ENCODE data around the gene RILPL2. TPM values are rescaled to one million over a fixed set of nuclear protein-coding genes. Genes with fewer than 3 reads are reported as not detected.
"Not testable (repeated sequence)": the region's sequence is repeated elsewhere in the genome, so short reads cannot be mapped to it uniquely, and the experiment has no call there.

Gene RILPL2, protein sequence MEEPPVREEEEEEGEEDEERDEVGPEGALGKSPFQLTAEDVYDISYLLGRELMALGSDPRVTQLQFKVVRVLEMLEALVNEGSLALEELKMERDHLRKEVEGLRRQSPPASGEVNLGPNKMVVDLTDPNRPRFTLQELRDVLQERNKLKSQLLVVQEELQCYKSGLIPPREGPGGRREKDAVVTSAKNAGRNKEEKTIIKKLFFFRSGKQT
- 17.2 TPM in 2 replicates for total RNA-seq

GRCh38 chr12:123436017-123436964, at the start of gene RILPL2:
RILPL2 (minus strand) TSS chr12:123436684; CDS start chr12:123436420, 264 bp downstream.
- DNase-seq, result peak; percentile 98
- Mint-ChIP-seq H3K27me3 (no peaks in the 10 kb centered on the region), H3K27ac (peak within 1 kb of the TSS; percentile 99), H3K9me3 (no peaks in the 10 kb centered on the region), H3K36me3 (ENCODE audit: low read depth) (peaks cover 29% of the 10 kb centered on the region), H3K4me3 (peak within 1 kb of the TSS; percentile 99), H3K4me1 (peaks cover 35% of the 10 kb centered on the region)
- intact Hi-C loops (cut with micrococcal nuclease), result loop anchor here (1.0 to 10.0 kb wide), 8 partner anchors 12 to 1491 kb away; partner anchors contain the start of genes ATP6V0A2, SBNO1 and SNRNP35

DNA sequence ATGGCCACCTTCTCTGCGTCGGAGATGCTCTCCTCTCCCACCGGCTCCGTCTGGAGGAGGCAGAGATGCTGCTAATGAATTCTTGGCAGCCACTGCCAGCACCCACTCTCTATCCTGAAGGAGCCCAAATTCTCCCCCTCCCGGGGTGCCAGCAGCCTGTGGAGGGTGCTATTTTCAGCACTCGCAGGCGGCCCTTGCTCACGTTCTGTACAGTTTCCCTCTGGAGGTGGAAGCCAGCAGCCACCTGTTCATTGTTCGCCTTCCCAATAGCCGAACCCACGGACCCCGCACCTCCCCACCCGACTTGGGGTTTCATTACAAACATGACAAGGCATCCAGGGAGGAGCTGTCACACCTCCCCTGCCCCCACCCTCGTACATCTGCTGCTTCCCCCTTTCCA, 49.3 kb upstream of the RILPL2 start:
- no peaks in the 10 kb centered on the region for H3K9me3 Mint-ChIP-seq
- no peaks in the 10 kb centered on the region for H3K36me3 Mint-ChIP-seq (ENCODE audit: low read depth)
- no peak overlapping the region for H3K4me3 Mint-ChIP-seq
- DNase-seq, result no peak
- H3K27ac Mint-ChIP-seq, result no peak overlapping the region
- intact Hi-C loops (cut with micrococcal nuclease), result no loop called here
- peaks cover 15% of the 10 kb centered on the region for H3K4me1 Mint-ChIP-seq
- H3K27me3 Mint-ChIP-seq, result no peaks in the 10 kb centered on the region

DNA sequence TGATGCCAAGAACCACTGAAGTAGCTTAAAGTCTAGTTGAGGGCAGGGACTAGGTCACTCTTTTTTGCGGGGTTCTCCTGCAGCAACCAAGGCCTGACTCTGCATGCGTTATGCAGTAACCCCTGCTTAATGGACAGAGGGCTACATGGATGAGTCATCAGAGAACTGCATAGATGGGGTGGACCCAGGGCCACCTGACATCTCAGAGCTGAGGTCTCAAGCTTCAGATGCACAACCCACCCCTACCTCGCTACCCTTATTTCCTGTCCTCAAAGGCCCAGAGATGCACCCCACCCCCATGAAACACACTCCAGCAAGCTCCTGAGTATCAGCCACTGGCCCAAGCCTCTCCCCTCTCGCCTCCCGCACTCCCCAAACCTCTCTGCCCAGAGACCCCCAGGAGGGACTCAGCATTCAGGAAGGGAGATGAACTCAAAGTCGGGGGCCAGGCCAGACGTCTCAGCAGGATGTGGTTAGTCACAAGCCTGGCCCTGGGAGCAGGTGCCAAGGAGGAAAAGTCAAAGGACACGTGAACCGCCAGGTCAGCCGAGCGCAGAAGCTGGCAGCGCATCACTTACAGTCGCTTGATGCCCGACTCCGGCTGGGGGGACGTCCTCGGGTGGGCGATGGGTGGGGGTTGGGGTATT, 47.2 kb upstream of the RILPL2 start:
- Mint-ChIP-seq H3K27me3 (no peaks in the 10 kb centered on the region), H3K36me3 (ENCODE audit: low read depth) (no peaks in the 10 kb centered on the region), H3K27ac (no peak overlapping the region), H3K4me1 (peaks cover 19% of the 10 kb centered on the region), H3K4me3 (no peak overlapping the region), H3K9me3 (no peaks in the 10 kb centered on the region)
- intact Hi-C loops (cut with micrococcal nuclease), result no loop called here
- DNase-seq, result no peak

DNA sequence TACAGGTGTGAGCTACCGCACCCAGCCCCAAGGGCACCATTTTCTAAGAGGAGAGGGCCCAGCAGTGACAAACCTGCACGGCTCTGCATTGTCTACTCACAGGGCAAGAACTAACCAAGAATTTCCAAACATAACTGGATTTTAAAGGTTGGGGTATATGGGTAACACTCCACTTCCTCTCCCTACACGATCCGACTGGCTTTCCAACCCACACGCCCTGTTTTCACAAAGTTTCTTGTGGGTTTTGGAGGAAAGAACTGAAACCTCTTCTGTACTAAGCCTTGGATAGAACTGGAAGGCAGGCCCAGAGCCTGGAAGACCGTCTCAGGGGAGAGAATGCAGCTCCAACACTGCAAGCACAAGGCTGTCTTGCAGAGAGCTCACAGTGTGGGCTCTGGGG, 46.4 kb upstream of the RILPL2 start:
- Mint-ChIP-seq H3K4me3 (no peak overlapping the region), H3K36me3 (ENCODE audit: low read depth) (no peaks in the 10 kb centered on the region), H3K9me3 (no peaks in the 10 kb centered on the region), H3K27me3 (no peaks in the 10 kb centered on the region), H3K27ac (no peak overlapping the region), H3K4me1 (peaks cover 19% of the 10 kb centered on the region)
- DNase-seq, result no peak
- intact Hi-C loops (cut with micrococcal nuclease), result no loop called here

- H3K27ac Mint-ChIP-seq; intact Hi-C loops (cut with micrococcal nuclease); H3K9me3 Mint-ChIP-seq; H3K27me3 Mint-ChIP-seq; H3K4me3 Mint-ChIP-seq; DNase-seq; H3K36me3 Mint-ChIP-seq (ENCODE audit: low read depth): not testable (repeated sequence)
- H3K4me1 Mint-ChIP-seq, result peaks cover 19% of the 10 kb centered on the region
Observed at GRCh38 chr12:123481251-123481650, 44.8 kb upstream of the RILPL2 start.

DNA sequence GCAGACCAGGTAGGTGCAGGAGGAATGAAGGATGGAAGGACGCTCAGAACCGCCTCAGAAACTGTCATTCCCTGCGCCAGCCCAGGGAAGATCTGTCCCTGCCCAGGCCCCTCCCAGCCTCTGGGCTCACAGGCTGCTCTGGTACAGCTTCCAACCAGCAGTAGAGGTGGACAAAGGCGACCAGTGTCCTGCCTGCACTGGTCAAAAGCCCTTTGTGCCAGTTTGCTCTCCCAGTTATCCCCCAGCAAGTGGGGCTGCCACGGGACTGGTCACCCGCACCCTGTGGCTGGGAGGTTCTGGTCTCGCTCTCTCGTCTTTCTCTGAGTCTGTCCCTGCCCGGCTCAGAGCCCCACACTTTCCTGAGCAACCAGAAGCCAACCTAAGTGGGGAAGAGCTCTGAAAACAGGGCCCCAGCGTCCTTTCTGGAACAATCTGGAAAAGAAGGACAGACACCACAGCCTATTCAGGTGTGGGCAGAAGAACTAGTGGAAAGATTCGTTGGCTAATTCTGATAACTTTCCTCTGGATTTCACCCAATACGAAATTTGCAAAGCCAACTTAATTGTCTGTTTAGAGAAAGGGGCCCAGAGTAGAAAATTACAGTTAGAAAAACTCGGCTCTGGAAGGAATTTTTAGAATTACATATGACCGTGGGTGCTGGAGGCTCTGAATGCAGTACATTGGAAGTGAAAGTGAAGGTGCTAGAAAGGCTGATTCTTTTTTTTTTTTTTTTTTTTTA, 43.1 kb upstream of the RILPL2 start:
- Mint-ChIP-seq H3K36me3 (ENCODE audit: low read depth) (no peaks in the 10 kb centered on the region), H3K4me1 (peaks cover 23% of the 10 kb centered on the region), H3K27me3 (no peaks in the 10 kb centered on the region), H3K4me3 (no peak overlapping the region), H3K9me3 (no peaks in the 10 kb centered on the region), H3K27ac (no peak overlapping the region)
- intact Hi-C loops (cut with micrococcal nuclease), result no loop called here
- no peak for DNase-seq

- Mint-ChIP-seq H3K9me3 (no peaks in the 10 kb centered on the region), H3K27ac (no peak overlapping the region), H3K4me3 (no peak overlapping the region), H3K4me1 (peaks cover 15% of the 10 kb centered on the region), H3K27me3 (no peaks in the 10 kb centered on the region), H3K36me3 (ENCODE audit: low read depth) (no peaks in the 10 kb centered on the region)
- DNase-seq, result no peak
- intact Hi-C loops (cut with micrococcal nuclease), result no loop called here
Observed at GRCh38 chr12:123478762-123479161, 42.3 kb upstream of the RILPL2 start.

DNA sequence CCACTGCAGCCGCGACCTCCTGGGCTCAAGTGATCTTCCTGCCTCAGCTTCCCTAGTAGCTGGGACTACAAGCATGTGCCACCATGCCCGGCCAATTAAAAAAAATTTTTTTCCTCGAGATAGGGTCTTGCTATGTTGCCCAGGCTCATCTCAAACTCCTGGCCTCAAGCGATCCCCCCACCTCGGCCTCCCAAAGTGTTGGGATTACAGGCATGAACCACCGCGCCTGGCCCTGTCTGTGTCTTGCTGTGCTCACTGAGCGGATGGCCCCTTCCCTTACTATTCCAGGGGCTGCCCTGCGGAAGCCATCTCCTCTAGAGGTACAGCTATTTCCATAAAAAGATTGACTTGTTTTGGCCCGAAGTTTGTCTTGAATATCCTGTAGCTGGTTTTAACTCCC, 41.6 kb upstream of the RILPL2 start:
- Mint-ChIP-seq H3K4me1 (peaks cover 13% of the 10 kb centered on the region), H3K27ac (no peak overlapping the region), H3K36me3 (ENCODE audit: low read depth) (no peaks in the 10 kb centered on the region), H3K4me3 (no peak overlapping the region), H3K27me3 (no peaks in the 10 kb centered on the region), H3K9me3 (no peaks in the 10 kb centered on the region)
- intact Hi-C loops (cut with micrococcal nuclease), result no loop called here
- DNase-seq, result no peak

DNA sequence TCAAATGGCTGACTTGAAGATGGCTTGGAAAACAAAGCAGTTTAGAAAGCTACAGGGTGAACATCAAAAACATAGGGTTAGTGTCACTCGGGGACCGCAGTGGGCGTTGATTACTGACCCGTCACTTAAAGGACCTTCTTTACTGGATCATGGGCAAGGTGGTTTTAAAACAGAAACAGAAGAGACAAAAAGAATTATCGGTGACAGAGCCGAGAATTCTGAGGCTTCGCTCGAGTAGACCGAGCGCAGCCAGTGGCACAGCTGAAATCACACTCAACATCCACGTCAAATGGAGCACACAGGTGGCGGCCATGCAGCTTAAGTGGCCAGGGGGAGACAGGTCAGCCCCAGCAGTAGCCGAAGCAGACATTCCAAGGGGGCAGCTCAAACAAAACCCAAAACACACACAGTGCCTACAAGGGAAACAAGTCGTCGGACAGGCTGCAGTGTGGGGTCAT, 38.8 kb upstream of the RILPL2 start:
- peak overlapping the region; percentile 0 for H3K4me3 Mint-ChIP-seq
- H3K27ac Mint-ChIP-seq, result peak overlapping the region; percentile 38
- H3K9me3 Mint-ChIP-seq, result no peaks in the 10 kb centered on the region
- DNase-seq, result no peak
- H3K27me3 Mint-ChIP-seq, result no peaks in the 10 kb centered on the region
- intact Hi-C loops (cut with micrococcal nuclease), result no loop called here
- H3K36me3 Mint-ChIP-seq (ENCODE audit: low read depth), result peaks cover 8% of the 10 kb centered on the region
- H3K4me1 Mint-ChIP-seq, result peaks cover 13% of the 10 kb centered on the region

GRCh38 chr12:123474485-123475245, 38.2 kb upstream of the RILPL2 start:
- Mint-ChIP-seq H3K27me3 (no peaks in the 10 kb centered on the region), H3K36me3 (ENCODE audit: low read depth) (peaks cover 8% of the 10 kb centered on the region), H3K4me3 (peak overlapping the region; percentile 0), H3K9me3 (no peaks in the 10 kb centered on the region), H3K27ac (peak overlapping the region; percentile 38), H3K4me1 (peaks cover 10% of the 10 kb centered on the region)
- DNase-seq, result no peak
- intact Hi-C loops (cut with micrococcal nuclease), result no loop called here

DNA sequence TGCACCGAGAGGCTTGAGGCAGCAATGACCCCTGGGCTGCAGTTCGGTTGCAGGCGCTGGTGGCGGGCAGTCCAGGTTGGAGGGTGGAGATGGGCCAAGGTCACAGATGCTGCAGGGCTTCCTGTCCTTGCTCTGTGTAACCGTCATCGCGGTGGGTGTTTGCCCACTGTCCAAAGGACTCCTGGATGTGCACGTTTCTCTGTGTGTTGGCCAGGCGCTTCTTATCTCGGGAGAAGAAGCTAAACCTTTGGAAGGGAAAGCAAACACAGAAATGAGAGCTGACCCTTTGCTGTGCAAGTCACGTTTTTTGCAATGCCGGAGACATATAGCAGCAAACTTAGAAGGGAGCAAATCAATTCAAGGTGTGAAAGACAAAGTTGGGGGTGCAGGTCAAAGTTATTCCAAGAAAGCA, 36.0 kb upstream of the RILPL2 start:
- Mint-ChIP-seq H3K27ac (no peak overlapping the region), H3K9me3 (no peaks in the 10 kb centered on the region)

GRCh38 chr12:123471374-123472068, 35.0 kb upstream of the RILPL2 start:
- H3K4me3 Mint-ChIP-seq, result no peak overlapping the region
- peaks cover 14% of the 10 kb centered on the region for H3K36me3 Mint-ChIP-seq (ENCODE audit: low read depth)
- H3K27ac Mint-ChIP-seq, result no peak overlapping the region
- no peaks in the 10 kb centered on the region for H3K9me3 Mint-ChIP-seq
- DNase-seq, result no peak
- H3K27me3 Mint-ChIP-seq, result no peaks in the 10 kb centered on the region
- intact Hi-C loops (cut with micrococcal nuclease), result no loop called here
- peaks cover 11% of the 10 kb centered on the region for H3K4me1 Mint-ChIP-seq

More for the DNA sequence above, 36.0 kb upstream of the RILPL2 start:
- DNase-seq, result no peak
- intact Hi-C loops (cut with micrococcal nuclease), result no loop called here
- Mint-ChIP-seq H3K4me3 (no peak overlapping the region), H3K4me1 (peaks cover 11% of the 10 kb centered on the region), H3K27me3 (no peaks in the 10 kb centered on the region), H3K36me3 (ENCODE audit: low read depth) (peaks cover 12% of the 10 kb centered on the region)
